Tibial nerve (tissue), 4 donors: Measurements from ENCODE around the gene MAGEA4. TPM values are rescaled to one million over a fixed set of nuclear protein-coding genes. Genes with fewer than 3 reads are reported as not detected.

Experiments
- DNase-seq, 2 donors: peaks; one replicate each; pipeline ENCODE4 v3.0.0-alpha.2; 2019; ENCODE audit warnings: low spot score in 2 of 2
- H3K27ac ChIP-seq, 4 donors: fragments of 200-600 bp; sonication (generic) in 3 of 4; one replicate each; pipeline ENCODE4 v1.5.1; 2017 to 2019; ENCODE audit warnings: mild to moderate bottlenecking in 1 of 4
- H3K27me3 ChIP-seq, 2 donors: fragments of 200-600 bp; sonication (generic) in 1 of 2; one replicate each; pipeline versions ENCODE4 v1.5.1 to v1.6.0; 2017 to 2019
- H3K36me3 ChIP-seq, 3 donors: fragments of 200-600 bp; sonication (generic); one replicate each; pipeline ENCODE4 v1.5.1; 2018 to 2019
- H3K4me1 ChIP-seq, 4 donors: fragments of 200-600 bp; sonication (generic) in 3 of 4; one replicate each; pipeline ENCODE4 v1.5.1; 2017 to 2019
- H3K4me3 ChIP-seq, 4 donors: fragments of 200-600 bp; sonication (generic) in 3 of 4; one replicate each; pipeline ENCODE4 v1.5.1; 2017 to 2019; ENCODE audit warnings: mild to moderate bottlenecking in 1 of 4, moderate library complexity in 1 of 4
- H3K9me3 ChIP-seq, 4 donors: fragments of 200-600 bp; sonication (generic) in 3 of 4; one replicate each; pipeline ENCODE4 v1.5.1; 2017 to 2019
- CTCF ChIP-seq, 5 experiments: fragments of 200-600 bp in 3 of 5; fragments of 450-650 bp in 2 of 5; sonication (generic) in 3 of 5; IDR thresholded peaks; one replicate each; pipeline ENCODE4 v1.5.1; 2016 to 2019; ENCODE audit warnings: antibody characterized with exemption in 5 of 5, mild to moderate bottlenecking in 3 of 5, moderate library complexity in 2 of 5
- EP300 ChIP-seq, 2 donors: sonication (generic); formaldehyde crosslinking; IDR thresholded peaks; one replicate each; pipeline ENCODE4 v1.6.1; 2017; ENCODE audit warnings: antibody characterized with exemption in 2 of 2, mild to moderate bottlenecking in 1 of 2
- POLR2A ChIP-seq, 2 donors: fragments of 450-650 bp; IDR thresholded peaks; one replicate each; pipeline ENCODE4 v1.6.1; 2017; ENCODE audit warnings: antibody characterized with exemption in 2 of 2, mild to moderate bottlenecking in 2 of 2, moderate library complexity in 2 of 2
- WGBS, 2 donors: methylation state at CpG; one replicate each; pipeline ENCODE4 v1.1.5; 2018; 5-methylcytosine and 5-hydroxymethylcytosine counted together
- total RNA-seq, 4 donors: library from RNA; depleted of rRNA; stranded (reverse); fragments of >200 nt; gene quantifications; one replicate each; pipeline ENCODE4 v1.1.0, GENCODE V29; 2016

The MAGEA4 gene
- total RNA-seq, 4 donors from 2014 or later, result not detected

GRCh38 chrX:151919610-151920009 lies 6.9 kb downstream of the MAGEA4 start:
- TF ChIP-seq CTCF (IDR thresholded peaks at IDR 0.05) (no peak), POLR2A (IDR thresholded peaks at IDR 0.05) (no peak), EP300 (IDR thresholded peaks at IDR 0.05) (no peak)
- H3K36me3 ChIP-seq, result no peaks in the 10 kb centered on the region
- no peaks in the 10 kb centered on the region for H3K27me3 ChIP-seq
- H3K4me1 ChIP-seq, result no peaks in the 10 kb centered on the region
- WGBS, 2 donors, result 93 to 96% methylated on average over 8 to 10 of the region's 11 CpGs
- no peaks in the 10 kb centered on the region for H3K9me3 ChIP-seq
- DNase-seq, result no peak
- H3K27ac ChIP-seq, result no peak overlapping the region
- no peak overlapping the region for H3K4me3 ChIP-seq

- DNase-seq, result no peak
- WGBS, 2 donors, result 92 to 98% methylated on average over 5 to 12 of the region's 12 CpGs
- Histone ChIP-seq H3K27me3 (no peaks in the 10 kb centered on the region), H3K4me1 (no peaks in the 10 kb centered on the region), H3K4me3 (no peak overlapping the region), H3K36me3 (no peaks in the 10 kb centered on the region), H3K9me3 (no peaks in the 10 kb centered on the region), H3K27ac (no peak overlapping the region)
- TF ChIP-seq CTCF (IDR thresholded peaks at IDR 0.05) (no peak), POLR2A (IDR thresholded peaks at IDR 0.05) (no peak), EP300 (IDR thresholded peaks at IDR 0.05) (no peak)
Observed at GRCh38 chrX:151920101-151920500, 7.4 kb downstream of the MAGEA4 start.

GRCh38 chrX:151920530-151920929 lies 7.8 kb downstream of the MAGEA4 start:
- no peak for DNase-seq
- 59 to 86% methylated on average over 2 to 6 of the region's 6 CpGs for WGBS, 2 donors
- TF ChIP-seq EP300 (IDR thresholded peaks at IDR 0.05) (no peak), CTCF (IDR thresholded peaks at IDR 0.05) (no peak), POLR2A (IDR thresholded peaks at IDR 0.05) (no peak)

GRCh38 chrX:151921292-151921691 lies 8.6 kb downstream of the MAGEA4 start:
- Histone ChIP-seq H3K27ac (no peak overlapping the region), H3K4me3 (no peak overlapping the region), H3K9me3 (no peaks in the 10 kb centered on the region), H3K27me3 (no peaks in the 10 kb centered on the region), H3K4me1 (no peaks in the 10 kb centered on the region), H3K36me3 (no peaks in the 10 kb centered on the region)
- no peak for TF ChIP-seq EP300 (IDR thresholded peaks at IDR 0.05)
- no peak for TF ChIP-seq POLR2A (IDR thresholded peaks at IDR 0.05)
- no peak for TF ChIP-seq CTCF (IDR thresholded peaks at IDR 0.05)
- WGBS, 2 donors, result 90 to 92% methylated on average over 8 to 10 of the region's 10 CpGs
- DNase-seq, result no peak

More at GRCh38 chrX:151920530-151920929, 7.8 kb downstream of the MAGEA4 start:
- no peaks in the 10 kb centered on the region for H3K36me3 ChIP-seq
- no peaks in the 10 kb centered on the region for H3K27me3 ChIP-seq
- H3K27ac ChIP-seq, result no peak overlapping the region
- no peak overlapping the region for H3K4me3 ChIP-seq
- H3K4me1 ChIP-seq, result no peaks in the 10 kb centered on the region
- H3K9me3 ChIP-seq, result no peaks in the 10 kb centered on the region

GRCh38 chrX:151921866-151922265 lies 9.2 kb downstream of the MAGEA4 start:
- TF ChIP-seq POLR2A (IDR thresholded peaks at IDR 0.05) (no peak), EP300 (IDR thresholded peaks at IDR 0.05) (no peak), CTCF (IDR thresholded peaks at IDR 0.05) (no peak)
- WGBS, 2 donors, result 73 to 100% methylated on average over 2 to 5 of the region's 5 CpGs
- H3K27ac ChIP-seq, result no peak overlapping the region
- H3K4me1 ChIP-seq, result no peaks in the 10 kb centered on the region
- no peaks in the 10 kb centered on the region for H3K9me3 ChIP-seq
- H3K36me3 ChIP-seq, result no peaks in the 10 kb centered on the region
- no peaks in the 10 kb centered on the region for H3K27me3 ChIP-seq
- DNase-seq, result no peak
- H3K4me3 ChIP-seq, result no peak overlapping the region
